ENCODE measurements around the gene LRP1.

LRP1 gene

GRCh38 chr12:57240066-57240921, 112.0 kb downstream of the LRP1 start:
- peak; percentile 27 to 61 for DNase-seq

- peak in 1 of 2 experiments; percentile 38 for DNase-seq
Observed at GRCh38 chr12:57240926-57241401, 112.7 kb downstream of the LRP1 start.

- DNase-seq, result no peak
Observed at GRCh38 chr12:57241402-57242310, 113.4 kb downstream of the LRP1 start.

- DNase-seq, result peak; percentile 62 to 82
Observed at GRCh38 chr12:57242329-57242690, 114.0 kb downstream of the LRP1 start.

- DNase-seq, result peak; percentile 62 to 86
Observed at GRCh38 chr12:57242691-57243454, 114.6 kb downstream of the LRP1 start.

- DNase-seq, result peak; percentile 61 to 65
Observed at GRCh38 chr12:57243521-57244311, 115.4 kb downstream of the LRP1 start.

GRCh38 chr12:57244312-57244696, 116.0 kb downstream of the LRP1 start:
- DNase-seq, result no peak

- no peak for DNase-seq
Observed at GRCh38 chr12:57247041-57247440, 118.8 kb downstream of the LRP1 start.

- DNase-seq, result no peak
Observed at GRCh38 chr12:57248934-57249742, 120.9 kb downstream of the LRP1 start.

GRCh38 chr12:57250541-57250940, 122.3 kb downstream of the LRP1 start:
- DNase-seq, result no peak

GRCh38 chr12:57250956-57251355, 122.7 kb downstream of the LRP1 start, which contains the start of gene STAC3:
Gene STAC3 (minus strand): TSS chr12:57251187. CDS start chr12:57249636, 1,551 bp downstream.
- no peak for DNase-seq

GRCh38 chr12:57254506-57255280, 126.4 kb downstream of the LRP1 start:
- DNase-seq, result no peak

- no peak for DNase-seq
Observed at GRCh38 chr12:57255916-57256315, 127.6 kb downstream of the LRP1 start.

GRCh38 chr12:57258977-57259970, 131.0 kb downstream of the LRP1 start:
- no peak for DNase-seq

GRCh38 chr12:57260366-57260765, 132.1 kb downstream of the LRP1 start:
- DNase-seq, result no peak

GRCh38 chr12:57261428-57261865, 133.2 kb downstream of the LRP1 start:
- no peak for DNase-seq

- no peak for DNase-seq
Observed at GRCh38 chr12:57262126-57262822, 134.0 kb downstream of the LRP1 start.

All from NCI-H446 (cell line).